NCI-H524 (cell line): ENCODE results near the gene VCL.
"Not testable (repeated sequence)": the region's sequence is repeated elsewhere in the genome, so short reads cannot be mapped to it uniquely, and the experiment has no call there.

Experiments used
- DNase-seq, 2 experiments: peaks; one replicate each; lab custom pipeline; 2025; lab: John Stamatoyannopoulos, UW

VCL gene

GRCh38 chr10:73997787-73998622, at the start of gene VCL:
Gene VCL (plus strand): TSS chr10:73998116. CDS start chr10:73998208, 92 bp downstream.
- peak; percentile 82 to 87 for DNase-seq

GRCh38 chr10:73948947-73949633, 48.8 kb upstream of the VCL start:
- DNase-seq, result no peak

- DNase-seq, result no peak
Measured at GRCh38 chr10:73950155-73950948, 47.6 kb upstream of the VCL start.

- no peak for DNase-seq
Measured at GRCh38 chr10:73953665-73954064, 44.3 kb upstream of the VCL start.

- no peak for DNase-seq
Measured at GRCh38 chr10:73954737-73955136, 43.2 kb upstream of the VCL start.

- DNase-seq, result no peak
Measured at GRCh38 chr10:73955719-73956118, 42.2 kb upstream of the VCL start.

GRCh38 chr10:73956476-73957359, 41.2 kb upstream of the VCL start:
- no peak for DNase-seq

- no peak for DNase-seq
Measured at GRCh38 chr10:73959484-73960243, 38.3 kb upstream of the VCL start.

GRCh38 chr10:73962386-73962785, 35.5 kb upstream of the VCL start:
- DNase-seq, result no peak

GRCh38 chr10:73963533-73963932, 34.4 kb upstream of the VCL start:
- not testable (repeated sequence) for DNase-seq

- no peak for DNase-seq
Measured at GRCh38 chr10:73964743-73965142, 33.2 kb upstream of the VCL start.

GRCh38 chr10:73965267-73965889, 32.5 kb upstream of the VCL start:
- not testable (repeated sequence) for DNase-seq

- DNase-seq, result peak in 1 of 2 experiments; percentile 52
Measured at GRCh38 chr10:73965890-73966768, 31.8 kb upstream of the VCL start.

GRCh38 chr10:73967022-73967429, 30.9 kb upstream of the VCL start:
- DNase-seq, result no peak

GRCh38 chr10:73967544-73967943, 30.4 kb upstream of the VCL start:
- no peak for DNase-seq

GRCh38 chr10:73968098-73968521, 29.8 kb upstream of the VCL start:
- no peak for DNase-seq

GRCh38 chr10:73969224-73969841, 28.6 kb upstream of the VCL start:
- no peak for DNase-seq

GRCh38 chr10:73970845-73971244, 27.1 kb upstream of the VCL start:
- DNase-seq, result no peak
